Mesendoderm (in vitro differentiated cells): ENCODE results near the gene SLC2A11.

ENCODE experiments used
- DNase-seq: peaks from one replicate; pipeline ENCODE4 v3.0.0; 2013
- H2AK5ac ChIP-seq: 2 replicates; pipeline ENCODE4 v1.6.1; 2013; ENCODE audit warnings: low read length, inconsistent platforms
- H2BK120ac ChIP-seq: 2 replicates; pipeline ENCODE4 v1.6.1; 2013; ENCODE audit warnings: low read depth, mild to moderate bottlenecking, low read length, moderate library complexity, mixed read lengths
- H2BK15ac ChIP-seq: replicated peaks from 2 replicates; pipeline ENCODE4 v1.6.1; 2013; ENCODE audit warnings: low read depth, mild to moderate bottlenecking, moderate library complexity
- H2BK5ac ChIP-seq: 2 replicates; pipeline ENCODE4 v1.6.1; 2013; ENCODE audit warnings: low read length, inconsistent platforms
- H3K18ac ChIP-seq: 2 replicates; pipeline ENCODE4 v1.6.1; 2013; ENCODE audit warnings: mild to moderate bottlenecking, low read length, mixed read lengths
- H3K23ac ChIP-seq: one replicate; pipeline ENCODE4 v1.6.1; 2013; ENCODE audit warnings: low read length
- H3K27ac ChIP-seq: 2 replicates; pipeline ENCODE4 v1.5.1; 2013; ENCODE audit warnings: low read depth, mild to moderate bottlenecking, inconsistent platforms, low read length, moderate library complexity
- H3K27me3 ChIP-seq: 2 replicates; pipeline ENCODE4 v1.6.1; 2013; ENCODE audit warnings: low read length, control low read depth, mild to moderate bottlenecking, inconsistent platforms; ENCODE audit not compliant: insufficient read depth, poor library complexity
- H3K36me3 ChIP-seq: 2 replicates; pipeline ENCODE4 v1.6.1; 2013; ENCODE audit warnings: low read length, inconsistent platforms; ENCODE audit not compliant: control insufficient read depth, insufficient read depth
- H3K4ac ChIP-seq: one replicate; pipeline ENCODE4 v1.6.1; 2013; ENCODE audit warnings: low read depth, mild to moderate bottlenecking, low read length, moderate library complexity
- H3K4me1 ChIP-seq: 2 replicates; pipeline ENCODE4 v1.6.1; 2013; ENCODE audit warnings: low read depth, low read length, inconsistent platforms; ENCODE audit not compliant: control insufficient read depth
- H3K4me2 ChIP-seq: 2 replicates; pipeline ENCODE4 v1.6.1; 2013; ENCODE audit warnings: low read length
- H3K4me3 ChIP-seq: 2 replicates; pipeline ENCODE4 v1.5.1; 2013; ENCODE audit warnings: mild to moderate bottlenecking, low read length
- H3K56ac ChIP-seq: one replicate; pipeline ENCODE4 v1.6.1; 2013; ENCODE audit warnings: low read length
- H3K79me1 ChIP-seq: 2 replicates; pipeline ENCODE4 v1.6.1; 2013; ENCODE audit warnings: low read length, inconsistent platforms
- H3K79me2 ChIP-seq: 2 replicates; pipeline ENCODE4 v1.6.1; 2013; ENCODE audit warnings: mild to moderate bottlenecking, low read length; ENCODE audit not compliant: control insufficient read depth, insufficient read depth
- H3K9ac ChIP-seq: 2 replicates; pipeline ENCODE4 v1.6.1; 2013; ENCODE audit warnings: low read length, inconsistent platforms
- H4K5ac ChIP-seq: one replicate; pipeline ENCODE4 v1.6.1; 2013; ENCODE audit warnings: low read length
- H4K8ac ChIP-seq: one replicate; pipeline ENCODE4 v1.6.1; 2013; ENCODE audit warnings: low read depth, mild to moderate bottlenecking, control low read depth, low read length, moderate library complexity
- WGBS: extraction: QIAGEN DNeasy Blood & Tissue Kit; methylation state at CpG from one replicate; pipeline ENCODE4 v1.1.7; 2013; ENCODE audit warnings: low lambda C conversion rate, missing lambda C conversion rate; ENCODE audit not compliant: insufficient coverage; ENCODE audit errors: extremely low coverage; 5-methylcytosine and 5-hydroxymethylcytosine counted together

Gene SLC2A11

DNA sequence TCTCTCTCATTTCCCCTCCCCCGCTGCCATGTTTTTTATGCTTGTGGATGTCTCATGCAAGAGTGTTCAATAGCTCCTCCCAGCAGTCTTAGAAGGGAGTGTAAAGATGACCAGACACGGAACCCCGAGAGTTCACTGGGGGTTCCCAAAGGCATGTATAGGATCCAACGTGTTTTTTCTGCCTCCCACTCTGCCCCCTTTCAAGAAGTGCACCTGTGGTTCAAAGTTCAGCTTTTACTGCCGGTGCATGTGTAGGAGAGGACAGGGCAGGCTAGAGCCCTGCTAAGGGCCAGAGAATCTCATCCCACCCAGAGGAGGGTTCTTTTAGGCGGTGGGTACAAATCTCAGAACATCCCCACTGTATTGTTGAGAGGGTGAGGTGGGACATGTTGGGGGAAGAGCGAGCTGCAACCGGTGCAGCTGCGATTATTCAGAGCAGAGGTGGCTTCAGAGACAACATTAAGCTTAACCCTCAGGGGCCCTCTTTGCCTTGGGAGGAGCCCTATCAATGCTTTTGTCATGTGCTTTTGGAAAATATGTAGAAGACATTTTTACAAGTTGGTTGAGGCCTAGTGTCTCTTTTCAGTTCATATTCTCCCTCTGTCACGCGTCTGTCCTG lies 51.0 kb downstream of the SLC2A11 start:
- Histone ChIP-seq H4K8ac (no peak overlapping the region), H4K5ac (no peak overlapping the region), H2BK5ac (no peak overlapping the region), H2AK5ac (no peak overlapping the region), H3K23ac (no peak overlapping the region), H3K4me2 (no peak overlapping the region), H2BK15ac (no peak overlapping the region), H3K18ac (no peak overlapping the region), H3K9ac (no peak overlapping the region), H3K27me3 (no peaks in the 10 kb centered on the region), H3K4ac (no peak overlapping the region), H3K56ac (no peak overlapping the region), H3K4me3 (no peak overlapping the region), H3K4me1 (no peaks in the 10 kb centered on the region), H3K27ac (no peak overlapping the region), H2BK120ac (no peak overlapping the region), H3K79me1 (no peaks in the 10 kb centered on the region), H3K36me3 (no peaks in the 10 kb centered on the region), H3K79me2 (no peaks in the 10 kb centered on the region)
- no peak for DNase-seq
- WGBS: no CpG with 5 or more reads among the region's 11 CpGs

DNA sequence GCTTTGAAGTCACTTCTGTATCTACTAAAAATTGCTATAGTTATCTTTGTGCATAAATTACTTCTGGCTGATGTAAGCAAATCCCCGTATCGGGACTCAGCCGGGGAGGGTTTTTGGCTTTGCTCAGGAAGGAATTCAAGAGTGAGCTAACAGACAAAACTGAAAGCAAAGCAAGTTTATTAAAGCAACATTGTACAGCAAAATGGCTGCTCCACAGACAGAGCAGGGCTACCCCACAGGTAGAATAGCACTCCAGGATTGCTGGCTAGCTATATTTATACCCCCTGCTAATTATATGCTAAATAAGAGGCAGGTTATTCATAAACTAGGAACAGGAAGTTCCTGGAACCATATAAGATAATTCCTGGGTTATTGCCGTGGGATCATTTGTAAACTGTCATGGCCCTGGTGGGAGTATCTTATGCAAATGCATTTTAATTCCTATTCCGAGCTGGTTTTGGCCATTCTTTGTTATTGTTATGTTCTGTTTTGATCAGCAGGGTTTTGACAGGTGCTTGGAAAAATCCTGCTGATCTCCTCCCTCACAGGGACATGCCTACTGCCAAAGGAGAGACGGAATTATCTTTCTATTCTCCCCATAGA lies 51.7 kb downstream of the SLC2A11 start:
- Histone ChIP-seq H3K23ac (no peak overlapping the region), H3K56ac (no peak overlapping the region), H3K9ac (no peak overlapping the region), H3K27me3 (no peaks in the 10 kb centered on the region), H3K79me1 (no peaks in the 10 kb centered on the region), H4K5ac (no peak overlapping the region), H3K36me3 (no peaks in the 10 kb centered on the region), H2BK120ac (no peak overlapping the region), H3K4ac (no peak overlapping the region), H3K79me2 (no peaks in the 10 kb centered on the region), H3K4me1 (no peaks in the 10 kb centered on the region), H3K4me2 (no peak overlapping the region), H3K18ac (no peak overlapping the region), H2AK5ac (no peak overlapping the region), H2BK5ac (no peak overlapping the region), H4K8ac (no peak overlapping the region), H3K4me3 (no peak overlapping the region), H3K27ac (no peak overlapping the region), H2BK15ac (no peak overlapping the region)
- no peak for DNase-seq
- no CpG with 5 or more reads among the region's 6 CpGs for WGBS

DNA sequence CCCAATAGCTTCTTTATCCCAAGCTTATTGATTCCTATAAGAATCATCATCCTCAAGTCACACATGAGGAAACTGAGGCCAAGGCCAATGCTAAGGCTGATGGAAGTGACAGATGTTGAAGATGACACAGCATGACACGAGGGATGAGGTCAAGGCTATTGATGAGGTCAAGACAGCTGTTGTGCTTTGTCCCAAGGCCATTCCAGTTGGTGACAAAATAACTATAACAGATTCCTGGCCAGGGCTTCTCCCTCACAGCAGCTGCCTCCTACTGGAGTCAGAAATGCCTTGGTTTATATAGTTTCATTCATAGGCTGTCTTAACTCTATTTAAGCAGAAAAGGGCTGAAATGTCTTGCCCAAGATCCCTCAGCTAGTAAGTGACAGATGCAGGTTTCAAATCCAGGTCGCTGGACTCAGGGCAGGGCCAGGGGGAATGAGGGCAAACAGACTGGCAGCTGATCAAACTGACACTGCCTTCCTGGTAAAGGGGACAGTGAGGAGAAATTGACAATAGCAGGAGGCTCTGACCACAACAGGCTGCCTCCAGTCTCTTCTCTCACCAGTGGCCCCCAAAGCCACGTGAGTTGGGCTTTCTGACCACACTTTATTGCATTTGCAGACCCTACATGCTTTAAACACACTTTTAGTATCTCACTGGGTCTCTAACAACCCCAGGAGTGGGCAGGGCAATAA lies 53.0 kb downstream of the SLC2A11 start:
- Histone ChIP-seq H3K27ac (no peak overlapping the region), H3K4me3 (no peak overlapping the region), H3K4me2 (no peak overlapping the region), H2BK15ac (no peak overlapping the region), H2AK5ac (no peak overlapping the region), H4K8ac (no peak overlapping the region), H3K56ac (no peak overlapping the region), H3K18ac (no peak overlapping the region), H3K4ac (no peak overlapping the region), H2BK120ac (no peak overlapping the region), H3K4me1 (no peaks in the 10 kb centered on the region), H3K36me3 (no peaks in the 10 kb centered on the region), H2BK5ac (no peak overlapping the region), H4K5ac (no peak overlapping the region), H3K27me3 (no peaks in the 10 kb centered on the region), H3K23ac (no peak overlapping the region), H3K9ac (no peak overlapping the region), H3K79me1 (no peaks in the 10 kb centered on the region), H3K79me2 (no peaks in the 10 kb centered on the region)
- WGBS: no CpG with 5 or more reads among the region's 3 CpGs
- no peak for DNase-seq

DNA sequence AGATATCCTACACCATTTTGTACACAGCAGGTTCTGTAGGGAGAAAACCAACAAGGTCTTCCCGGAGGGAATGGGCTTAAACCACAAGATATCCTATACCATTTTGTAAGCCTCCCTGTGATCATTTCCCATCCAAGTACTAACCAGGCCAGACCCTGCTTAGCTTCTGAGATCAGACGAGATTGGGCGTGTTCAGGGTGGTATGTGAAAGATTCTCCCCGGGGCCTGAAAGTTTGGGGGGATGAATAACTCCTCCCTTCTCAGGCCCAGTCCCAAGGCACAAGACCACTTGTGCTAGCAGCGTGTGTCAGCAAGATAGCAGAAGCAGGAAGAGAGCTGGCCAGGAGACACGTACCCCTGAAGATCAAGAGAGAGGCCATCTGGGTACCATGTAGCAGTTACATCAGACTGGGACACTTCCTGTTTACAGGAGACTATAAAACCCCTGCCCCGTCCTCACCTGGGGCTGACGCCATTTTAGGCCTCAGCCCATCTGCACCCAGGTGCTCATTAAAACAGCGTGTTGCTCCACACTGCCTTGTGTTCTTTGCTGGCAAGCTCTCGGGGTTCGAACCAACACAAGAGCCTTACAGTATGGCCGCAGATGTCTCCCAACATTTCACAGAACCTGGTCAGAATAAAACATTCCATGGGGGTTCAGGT lies 53.8 kb downstream of the SLC2A11 start:
- no peak overlapping the region for H2BK15ac ChIP-seq
- H3K4me1 ChIP-seq: no peaks in the 10 kb centered on the region
- WGBS: no CpG with 5 or more reads among the region's 12 CpGs
- H3K79me2 ChIP-seq: no peaks in the 10 kb centered on the region
- H3K4ac ChIP-seq: no peak overlapping the region
- no peak for DNase-seq
- no peaks in the 10 kb centered on the region for H3K27me3 ChIP-seq
- no peak overlapping the region for H3K27ac ChIP-seq
- no peak overlapping the region for H3K4me3 ChIP-seq
- H3K9ac ChIP-seq: no peak overlapping the region
- no peak overlapping the region for H3K18ac ChIP-seq
- H3K23ac ChIP-seq: no peak overlapping the region
- no peaks in the 10 kb centered on the region for H3K36me3 ChIP-seq
- no peak overlapping the region for H3K56ac ChIP-seq
- H2BK5ac ChIP-seq: no peak overlapping the region
- H2BK120ac ChIP-seq: no peak overlapping the region
- H4K8ac ChIP-seq: no peak overlapping the region
- H3K79me1 ChIP-seq: no peaks in the 10 kb centered on the region
- H4K5ac ChIP-seq: no peak overlapping the region
- H3K4me2 ChIP-seq: no peak overlapping the region
- H2AK5ac ChIP-seq: no peak overlapping the region

DNA sequence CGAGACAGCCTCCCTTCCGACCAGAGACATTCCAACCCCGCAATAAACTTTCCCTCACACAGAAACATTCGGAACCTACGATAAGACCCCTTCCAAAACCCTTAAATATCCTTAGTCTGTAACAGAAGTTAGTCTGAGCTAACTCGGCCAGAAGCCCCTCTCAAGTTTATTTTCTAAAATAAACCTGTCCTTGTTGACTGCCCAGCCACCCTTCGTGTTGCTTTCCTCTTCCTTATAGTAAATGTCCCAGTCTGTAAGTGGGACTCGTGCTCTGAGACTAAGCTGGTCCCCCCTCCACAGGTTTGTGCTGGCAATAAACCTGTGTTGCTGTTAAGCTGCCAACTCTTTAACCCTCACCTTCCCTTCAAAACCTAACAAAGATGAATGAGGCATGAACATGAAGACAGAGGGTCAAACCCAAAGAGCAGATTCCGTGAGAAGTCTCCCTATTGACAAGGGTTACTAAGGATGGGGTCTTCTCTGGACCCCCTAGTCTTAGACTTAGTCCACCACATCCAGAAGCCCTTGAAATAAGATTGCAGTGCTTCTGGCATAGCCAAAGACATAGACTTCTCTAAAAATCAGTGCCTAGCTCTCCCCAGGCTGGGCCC lies 54.7 kb downstream of the SLC2A11 start:
- no CpG with 5 or more reads among the region's 9 CpGs for WGBS
- H2BK15ac ChIP-seq: no peak overlapping the region
- H3K27me3 ChIP-seq: no peaks in the 10 kb centered on the region
- H3K36me3 ChIP-seq: no peaks in the 10 kb centered on the region
- no peak for DNase-seq
- H3K56ac ChIP-seq: no peak overlapping the region
- H3K27ac ChIP-seq: no peak overlapping the region
- H3K4me1 ChIP-seq: no peaks in the 10 kb centered on the region
- H2BK120ac ChIP-seq: no peak overlapping the region
- H3K4me3 ChIP-seq: no peak overlapping the region
- H3K9ac ChIP-seq: no peak overlapping the region
- H3K4ac ChIP-seq: no peak overlapping the region
- no peak overlapping the region for H4K8ac ChIP-seq
- no peaks in the 10 kb centered on the region for H3K79me1 ChIP-seq
- H3K23ac ChIP-seq: no peak overlapping the region
- H3K18ac ChIP-seq: no peak overlapping the region
- no peak overlapping the region for H3K4me2 ChIP-seq
- no peak overlapping the region for H2AK5ac ChIP-seq
- H3K79me2 ChIP-seq: no peaks in the 10 kb centered on the region
- H4K5ac ChIP-seq: no peak overlapping the region
- no peak overlapping the region for H2BK5ac ChIP-seq
